PC-3 (cell line): ENCODE data around the gene HLA-F. TPM values are rescaled to one million over a fixed set of nuclear protein-coding genes. Genes with fewer than 3 reads are reported as not detected.

Experiments used
- ATAC-seq: fragments of 200-7000 bp; cut with Tn5 transposase; 2 replicates; pipeline ENCODE4 v1.9.1; 2020; ENCODE audit warnings: mild to moderate bottlenecking, moderate library complexity
- BruUV-seq: library from RNA; stranded (reverse); fragments of 400-500 nt; replicated peaks from 2 replicates; lab custom pipeline; 2021; lab: Mats Ljungman, UMichigan
- CTCF ChIA-PET: fragments of 300-600 bp; sonication (Branson Sonifier 250); formaldehyde crosslinking; loops from one replicate; lab custom pipeline; 2022; ENCODE audit warnings: antibody characterized with exemption; lab: Charles Lee
- POLR2A ChIA-PET: fragments of 300-600 bp; sonication (Branson Sonifier 250); formaldehyde crosslinking; loops from one replicate; lab custom pipeline; 2022; ENCODE audit warnings: antibody characterized with exemption; ENCODE audit not compliant: unreplicated experiment; lab: Charles Lee
- DNase-seq: peaks from one replicate; pipeline ENCODE4 v3.0.0-alpha.2; 2015
- H2AFZ ChIP-seq: fragments of 300-600 bp; sonication (generic); 2 replicates; pipeline ENCODE4 v1.6.0; 2016; ENCODE audit warnings: antibody characterized with exemption, low read length
- H3F3A ChIP-seq: fragments of 300-600 bp; sonication (generic); one replicate; pipeline ENCODE4 v1.6.0; 2017; ENCODE audit warnings: antibody characterized with exemption, low read length, control low read depth, mild to moderate bottlenecking; ENCODE audit not compliant: unreplicated experiment
- H3K27ac ChIP-seq: fragments of 300-600 bp; sonication (generic); 2 replicates; pipeline ENCODE4 v1.5.1; 2016; ENCODE audit warnings: mild to moderate bottlenecking, low read length
- H3K27me3 ChIP-seq: fragments of 300-600 bp; sonication (generic); 2 replicates; pipeline ENCODE4 v1.6.1; 2016; ENCODE audit warnings: low read length, mixed read lengths
- H3K36me3 ChIP-seq: fragments of 300-600 bp; sonication (generic); 2 replicates; pipeline ENCODE4 v1.6.1; 2016; ENCODE audit warnings: low read depth, mixed run types, low read length, mixed read lengths
- H3K4me1 ChIP-seq: fragments of 300-600 bp; sonication (generic); 2 replicates; pipeline ENCODE4 v1.5.1; 2016; ENCODE audit warnings: low read length; ENCODE audit not compliant: insufficient read depth
- H3K4me2 ChIP-seq: fragments of 300-600 bp; sonication (generic); 2 replicates; pipeline ENCODE4 v1.6.0; 2016; ENCODE audit warnings: low read length
- H3K4me3 ChIP-seq: fragments of 300-600 bp; sonication (generic); 2 replicates; pipeline ENCODE4 v1.5.1; 2016; ENCODE audit warnings: mild to moderate bottlenecking, low read length, mixed read lengths
- H3K79me2 ChIP-seq: fragments of 300-600 bp; sonication (generic); 2 replicates; pipeline ENCODE4 v1.6.1; 2017; ENCODE audit warnings: low read length, mixed read lengths
- H3K9ac ChIP-seq: fragments of 300-600 bp; sonication (generic); 2 replicates; pipeline ENCODE4 v1.6.0; 2016; ENCODE audit warnings: mild to moderate bottlenecking, low read length
- H3K9me2 ChIP-seq: fragments of 300-600 bp; sonication (generic); replicated peaks from 2 replicates; pipeline ENCODE4 v1.6.1; 2016; ENCODE audit warnings: mixed run types, low read length, mixed read lengths
- H3K9me3 ChIP-seq: fragments of 300-600 bp; sonication (generic); 2 replicates; pipeline ENCODE4 v1.6.1; 2016; ENCODE audit warnings: low read length, mixed read lengths
- H4K20me1 ChIP-seq: fragments of 300-600 bp; sonication (generic); 2 replicates; pipeline ENCODE4 v1.6.1; 2016; ENCODE audit warnings: low read length, mixed read lengths
- CTCF ChIP-seq: fragments of 300-600 bp; sonication (generic); conservative IDR thresholded peaks from 2 replicates; pipeline ENCODE4 v1.5.1; 2017; ENCODE audit warnings: antibody characterized with exemption, low read depth, mild to moderate bottlenecking, low read length
- EZH2 ChIP-seq: fragments of 300-600 bp; sonication (generic); IDR thresholded peaks from one replicate; pipeline ENCODE4 v1.6.1; 2017; ENCODE audit warnings: antibody characterized with exemption, mild to moderate bottlenecking, low read length; ENCODE audit not compliant: unreplicated experiment
- EZH2phosphoT487 ChIP-seq: fragments of 300-600 bp; sonication (generic); IDR thresholded peaks from 2 replicates; pipeline ENCODE4 v1.6.1; 2018; ENCODE audit warnings: mild to moderate bottlenecking, antibody characterized with exemption, low read length, borderline replicate concordance
- intact Hi-C: fragments of 100-400 bp; cut with micrococcal nuclease; formaldehyde crosslinking; loops from 2 replicates; pipeline ENCODE4 v1.9.0; 2023
- total RNA-seq: library from RNA; depleted of rRNA; stranded (reverse); fragments of >200 nt; gene quantifications from 2 replicates; pipeline ENCODE4 v1.2.3, GENCODE V29; 2014; rRNA removed

The HLA-F gene
- total RNA-seq, 1 experiment from 2014 or later = 16.1 TPM

- H3K9ac ChIP-seq = no peak overlapping the region
- H3K4me1 ChIP-seq = peaks cover 12% of the 10 kb centered on the region
- no peaks in the 10 kb centered on the region for H3K9me3 ChIP-seq
- TF ChIP-seq EZH2 (no peak), EZH2phosphoT487 (no peak), CTCF (no peak)
- no peak overlapping the region for H3K27ac ChIP-seq
- no peaks in the 10 kb centered on the region for H3F3A ChIP-seq
- no peak for ATAC-seq
- H2AFZ ChIP-seq = no peak overlapping the region
- intact Hi-C loops = no loop called here
- ChIA-PET CTCF (no interaction called here), POLR2A (no interaction called here)
- no peak for DNase-seq
- H3K79me2 ChIP-seq = no peaks in the 10 kb centered on the region
- no peaks in the 10 kb centered on the region for H3K36me3 ChIP-seq
- no peak overlapping the region for H3K4me2 ChIP-seq
- no peaks in the 10 kb centered on the region for H3K9me2 ChIP-seq
- H3K4me3 ChIP-seq = no peak overlapping the region
- no TSS peak for BruUV-seq
- no peaks in the 10 kb centered on the region for H3K27me3 ChIP-seq
- no peaks in the 10 kb centered on the region for H4K20me1 ChIP-seq
These were observed 46.1 kb downstream of the HLA-F start for GRCh38 chr6:29769336-29769735.

GRCh38 chr6:29770306-29770705 lies 47.1 kb downstream of the HLA-F start:
- Histone ChIP-seq H3K79me2 (no peaks in the 10 kb centered on the region), H3K4me1 (peaks cover 2% of the 10 kb centered on the region), H3K27ac (no peak overlapping the region), H3K9me2 (no peaks in the 10 kb centered on the region), H3K9me3 (no peaks in the 10 kb centered on the region), H3K27me3 (no peaks in the 10 kb centered on the region), H3K36me3 (no peaks in the 10 kb centered on the region), H3F3A (no peaks in the 10 kb centered on the region), H2AFZ (no peak overlapping the region), H3K4me2 (no peak overlapping the region), H3K4me3 (no peak overlapping the region), H4K20me1 (no peaks in the 10 kb centered on the region), H3K9ac (no peak overlapping the region)
- no TSS peak for BruUV-seq
- TF ChIP-seq CTCF (no peak), EZH2 (no peak), EZH2phosphoT487 (no peak)
- intact Hi-C loops = no loop called here
- DNase-seq = no peak
- no peak for ATAC-seq
- ChIA-PET POLR2A (no interaction called here), CTCF (no interaction called here)

- no TSS peak for BruUV-seq
- no peak for DNase-seq
- Histone ChIP-seq H3F3A (no peaks in the 10 kb centered on the region), H3K79me2 (no peaks in the 10 kb centered on the region), H3K9me2 (no peaks in the 10 kb centered on the region), H3K4me3 (no peak overlapping the region), H3K4me2 (no peak overlapping the region), H3K27ac (no peak overlapping the region), H3K9me3 (no peaks in the 10 kb centered on the region), H3K36me3 (no peaks in the 10 kb centered on the region), H3K4me1 (no peaks in the 10 kb centered on the region), H3K27me3 (no peaks in the 10 kb centered on the region), H4K20me1 (no peaks in the 10 kb centered on the region), H2AFZ (no peak overlapping the region), H3K9ac (no peak overlapping the region)
- no peak for ATAC-seq
- ChIA-PET CTCF (no interaction called here), POLR2A (no interaction called here)
- TF ChIP-seq EZH2 (no peak), EZH2phosphoT487 (no peak), CTCF (no peak)
- intact Hi-C loops = no loop called here
These were observed 53.5 kb downstream of the HLA-F start for GRCh38 chr6:29776684-29777083.

Other genes starting within 250 kb of the HLA-F start
- gene MAS1L, start 235.5 kb upstream of the HLA-F start, total RNA-seq = not detected in 2 replicates
- not detected in 2 replicates for gene UBD, start 163.7 kb upstream of the HLA-F start, total RNA-seq
- not detected in 2 replicates for gene OR2H2, start 138.3 kb upstream of the HLA-F start, total RNA-seq
- 5.5 and 7.0 TPM in 2 replicates for gene GABBR1, start 90.3 kb upstream of the HLA-F start, total RNA-seq
- not detected in 2 replicates for gene MOG, start 66.3 kb upstream of the HLA-F start, total RNA-seq
- gene ZFP57, start 42.3 kb upstream of the HLA-F start, total RNA-seq = not detected in 2 replicates
- gene HLA-G, start 104.4 kb downstream of the HLA-F start, total RNA-seq = not detected in 2 replicates
- 426 and 435 TPM in 2 replicates for gene HLA-A, start 219.1 kb downstream of the HLA-F start, total RNA-seq